NT2/D1 (cell line): Measurements from ENCODE around the gene CEP72.

Experiments used
- DNase-seq: peaks from one replicate; pipeline ENCODE4 v3.0.0-alpha.2; 2011; ENCODE audit warnings: low read depth, low spot score
- H3K27me3 ChIP-seq: 2 replicates; pipeline ENCODE4 v1.6.0; 2011; ENCODE audit warnings: mild to moderate bottlenecking; ENCODE audit not compliant: insufficient read length, insufficient read depth
- H3K36me3 ChIP-seq: 2 replicates; pipeline ENCODE4 v1.6.1; 2011; ENCODE audit warnings: mild to moderate bottlenecking, low read length, mixed read lengths; ENCODE audit not compliant: insufficient read depth, insufficient read length
- H3K4me1 ChIP-seq: 2 replicates; pipeline ENCODE4 v1.5.1; 2011; ENCODE audit not compliant: insufficient read depth, insufficient read length
- H3K4me3 ChIP-seq: 2 replicates; pipeline ENCODE4 v1.5.1; 2011; ENCODE audit warnings: low read depth; ENCODE audit not compliant: insufficient read length
- H3K9ac ChIP-seq: 2 replicates; pipeline ENCODE4 v1.6.0; 2011; ENCODE audit warnings: low read depth; ENCODE audit not compliant: insufficient read length
- H3K9me3 ChIP-seq: 2 replicates; pipeline ENCODE4 v1.5.1; 2011; ENCODE audit warnings: mild to moderate bottlenecking, low read length; ENCODE audit not compliant: insufficient read depth
- SUZ12 ChIP-seq: IDR thresholded peaks from 2 replicates; pipeline ENCODE4 v1.6.1; 2011; ENCODE audit not compliant: insufficient read length, insufficient read depth; ENCODE audit errors: extremely low read depth
- YY1 ChIP-seq: IDR thresholded peaks from 2 replicates; pipeline ENCODE4 v1.6.1; 2011; ENCODE audit not compliant: insufficient read length, insufficient read depth
- ZNF274 ChIP-seq: IDR thresholded peaks from 2 replicates; pipeline ENCODE4 v1.6.1; 2011; ENCODE audit warnings: mild to moderate bottlenecking, low read depth, low read length

Gene CEP72

GRCh38 chr5:646396-647201 lies 34.5 kb downstream of the CEP72 start:
- no peak overlapping the region for H3K4me3 ChIP-seq
- no peak for TF ChIP-seq SUZ12
- no peak for TF ChIP-seq YY1
- no peak for TF ChIP-seq ZNF274
- no peak overlapping the region for H3K9ac ChIP-seq
- no peaks in the 10 kb centered on the region for H3K4me1 ChIP-seq
- peaks cover 23% of the 10 kb centered on the region; the same call in 1 of the 2 replicates for H3K9me3 ChIP-seq
- H3K27me3 ChIP-seq = no peaks in the 10 kb centered on the region
- DNase-seq = no peak
- peaks cover 84% of the 10 kb centered on the region for H3K36me3 ChIP-seq

GRCh38 chr5:647311-647710 lies 35.2 kb downstream of the CEP72 start:
- H3K4me1 ChIP-seq = no peaks in the 10 kb centered on the region
- H3K36me3 ChIP-seq = peaks cover 86% of the 10 kb centered on the region
- H3K9ac ChIP-seq = no peak overlapping the region
- no peak overlapping the region for H3K4me3 ChIP-seq
- DNase-seq = no peak
- no peak for TF ChIP-seq SUZ12
- no peak for TF ChIP-seq YY1
- no peak for TF ChIP-seq ZNF274
- peaks cover 23% of the 10 kb centered on the region; the same call in 1 of the 2 replicates for H3K9me3 ChIP-seq
- no peaks in the 10 kb centered on the region for H3K27me3 ChIP-seq

GRCh38 chr5:647727-648126 lies 35.6 kb downstream of the CEP72 start:
- Histone ChIP-seq H3K27me3 (no peaks in the 10 kb centered on the region), H3K9me3 (peaks cover 23% of the 10 kb centered on the region; the same call in 1 of the 2 replicates), H3K4me3 (no peak overlapping the region), H3K36me3 (peaks cover 86% of the 10 kb centered on the region), H3K4me1 (no peaks in the 10 kb centered on the region), H3K9ac (no peak overlapping the region)
- TF ChIP-seq YY1 (no peak), ZNF274 (no peak), SUZ12 (no peak)
- no peak for DNase-seq

- no peak for DNase-seq
- no peak for TF ChIP-seq ZNF274
- no peak for TF ChIP-seq YY1
- TF ChIP-seq SUZ12 = no peak
- Histone ChIP-seq H3K9ac (no peak overlapping the region), H3K36me3 (peaks cover 79% of the 10 kb centered on the region), H3K4me3 (no peak overlapping the region), H3K9me3 (peaks cover 35% of the 10 kb centered on the region; the same call in 1 of the 2 replicates), H3K27me3 (no peaks in the 10 kb centered on the region), H3K4me1 (no peaks in the 10 kb centered on the region)
Measured at GRCh38 chr5:651296-652022, 39.3 kb downstream of the CEP72 start.

DNA sequence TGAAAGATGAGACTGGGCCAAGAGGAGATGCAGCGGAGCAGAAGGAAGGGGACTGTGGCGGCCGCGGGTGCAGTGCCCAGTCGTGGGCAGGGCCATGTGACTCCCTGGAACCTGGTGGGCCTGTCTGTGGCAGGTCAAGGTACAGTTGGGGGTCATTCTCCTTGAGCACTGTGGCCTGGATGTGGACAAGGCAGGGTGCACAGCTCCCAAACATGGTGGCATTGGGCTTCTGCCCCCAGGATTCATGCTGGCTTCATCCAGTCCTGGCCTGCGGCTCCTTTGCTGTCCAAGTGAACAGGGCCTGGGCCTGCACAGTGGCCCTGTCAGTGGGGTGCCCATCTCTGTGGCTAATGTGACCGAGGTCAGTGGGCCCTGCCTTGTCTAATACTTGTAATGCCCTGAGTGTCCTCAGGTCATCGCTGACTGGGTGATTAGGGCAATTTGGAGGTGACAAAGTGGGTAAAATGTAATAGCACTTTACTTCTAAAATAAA lies 39.9 kb downstream of the CEP72 start:
- no peak overlapping the region for H3K4me3 ChIP-seq
- H3K9me3 ChIP-seq = peaks cover 35% of the 10 kb centered on the region; the same call in 1 of the 2 replicates
- no peak for DNase-seq
- H3K36me3 ChIP-seq = peaks cover 76% of the 10 kb centered on the region
- no peaks in the 10 kb centered on the region for H3K4me1 ChIP-seq
- TF ChIP-seq SUZ12 = no peak
- TF ChIP-seq YY1 = no peak
- no peak for TF ChIP-seq ZNF274
- no peaks in the 10 kb centered on the region for H3K27me3 ChIP-seq
- no peak overlapping the region for H3K9ac ChIP-seq

DNA sequence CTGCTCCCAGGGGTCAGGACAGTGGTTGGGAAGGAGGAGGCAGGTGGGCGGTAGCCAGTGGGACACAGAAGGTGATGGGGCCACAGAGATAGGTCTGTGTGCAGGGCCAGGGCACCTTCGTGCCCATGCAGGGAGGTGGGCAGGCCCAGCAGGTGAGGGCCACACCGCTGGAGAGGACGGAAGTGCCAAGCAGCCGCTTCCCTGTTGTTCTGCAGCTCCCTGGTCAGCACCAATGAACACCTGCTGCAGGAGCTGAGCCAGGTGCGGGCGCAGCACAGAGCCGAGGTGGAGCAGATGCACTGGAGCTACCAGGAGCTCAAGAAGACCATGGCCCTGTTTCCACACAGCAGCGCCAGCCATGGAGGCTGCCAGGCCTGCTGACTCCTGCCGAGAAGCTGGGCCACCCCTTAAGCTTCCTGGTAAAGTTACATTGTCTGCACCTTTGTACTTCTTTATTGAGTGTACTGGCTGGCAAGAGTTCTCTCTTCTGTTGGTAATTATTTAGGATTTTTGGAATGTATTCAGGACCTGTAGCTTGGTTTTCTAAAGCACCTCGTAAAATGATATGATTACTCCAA lies 40.7 kb downstream of the CEP72 start:
- Histone ChIP-seq H3K4me3 (no peak overlapping the region), H3K27me3 (no peaks in the 10 kb centered on the region), H3K9ac (no peak overlapping the region), H3K9me3 (peaks cover 32% of the 10 kb centered on the region; the same call in 1 of the 2 replicates), H3K4me1 (no peaks in the 10 kb centered on the region), H3K36me3 (peaks cover 76% of the 10 kb centered on the region)
- TF ChIP-seq YY1 (no peak), ZNF274 (no peak), SUZ12 (no peak)
- DNase-seq = no peak
